ENCODE results near the gene TNS3. TPM values are rescaled to one million over a fixed set of nuclear protein-coding genes. Genes with fewer than 3 reads are reported as not detected.

The TNS3 gene
- total RNA-seq, 1 donor from 2014 or later = 168 TPM

- no peak for DNase-seq
- Histone ChIP-seq H3K4me1 (peaks cover 25% of the 10 kb centered on the region), H3K4me3 (no peak overlapping the region), H3K27ac (no peak overlapping the region), H3K36me3 (no peaks in the 10 kb centered on the region), H3K27me3 (no peaks in the 10 kb centered on the region), H3K9me3 (no peaks in the 10 kb centered on the region)
- TF ChIP-seq CTCF (IDR thresholded peaks at IDR 0.05) = no peak
- ATAC-seq = no peak
- intact Hi-C loops (cut with DNase I) = no loop called here
These were observed 117.6 kb downstream of the TNS3 start for GRCh38 chr7:47464266-47464665.

DNA sequence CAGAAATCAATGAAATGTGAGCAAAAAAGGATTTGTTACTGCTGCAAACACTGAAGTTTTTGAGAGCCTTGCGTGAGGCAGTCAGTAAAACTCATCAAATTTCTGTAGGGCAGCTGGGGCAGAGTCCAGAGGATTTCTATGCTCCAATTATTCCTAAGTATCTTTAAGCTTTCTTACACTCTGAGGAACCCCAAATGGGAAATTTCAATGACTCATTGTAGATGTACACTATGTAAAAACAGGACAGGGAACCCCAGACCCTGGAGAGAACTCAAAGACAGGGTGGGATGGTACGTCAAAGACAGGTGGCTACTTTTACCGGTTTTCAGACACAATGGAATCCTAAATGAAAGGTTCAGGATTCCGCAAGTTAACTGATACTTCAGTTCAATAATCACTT lies 120.2 kb downstream of the TNS3 start:
- DNase-seq = no peak
- intact Hi-C loops (cut with DNase I) = no loop called here

GRCh38 chr7:47461161-47461560 lies 120.8 kb downstream of the TNS3 start:
- ATAC-seq = peak; percentile 38
- peak; percentile 66 for DNase-seq
- intact Hi-C loops (cut with DNase I) = no loop called here
- no peaks in the 10 kb centered on the region for H3K9me3 ChIP-seq
- H3K27ac ChIP-seq = no peak overlapping the region
- no peaks in the 10 kb centered on the region for H3K36me3 ChIP-seq
- no peaks in the 10 kb centered on the region for H3K27me3 ChIP-seq
- H3K4me1 ChIP-seq = peaks cover 41% of the 10 kb centered on the region
- TF ChIP-seq CTCF (IDR thresholded peaks at IDR 0.05) = no peak
- H3K4me3 ChIP-seq = no peak overlapping the region

More for the DNA sequence above, 120.2 kb downstream of the TNS3 start:
- no peaks in the 10 kb centered on the region for H3K36me3 ChIP-seq
- H3K4me3 ChIP-seq = no peak overlapping the region
- peaks cover 44% of the 10 kb centered on the region for H3K4me1 ChIP-seq
- no peaks in the 10 kb centered on the region for H3K27me3 ChIP-seq
- TF ChIP-seq CTCF (IDR thresholded peaks at IDR 0.05) = no peak
- H3K27ac ChIP-seq = no peak overlapping the region
- no peak for ATAC-seq
- no peaks in the 10 kb centered on the region for H3K9me3 ChIP-seq

GRCh38 chr7:47460251-47460989 lies 121.5 kb downstream of the TNS3 start:
- H3K9me3 ChIP-seq = no peaks in the 10 kb centered on the region
- TF ChIP-seq CTCF (IDR thresholded peaks at IDR 0.05) = no peak
- peaks cover 37% of the 10 kb centered on the region for H3K4me1 ChIP-seq
- intact Hi-C loops (cut with DNase I) = no loop called here
- H3K36me3 ChIP-seq = no peaks in the 10 kb centered on the region
- no peak overlapping the region for H3K4me3 ChIP-seq
- ATAC-seq = no peak
- no peak overlapping the region for H3K27ac ChIP-seq
- DNase-seq = peak; percentile 52
- no peaks in the 10 kb centered on the region for H3K27me3 ChIP-seq

- no peak for DNase-seq
- no peaks in the 10 kb centered on the region for H3K27me3 ChIP-seq
- H3K4me3 ChIP-seq = no peak overlapping the region
- ATAC-seq = no peak
- no peaks in the 10 kb centered on the region for H3K36me3 ChIP-seq
- intact Hi-C loops (cut with DNase I) = no loop called here
- H3K27ac ChIP-seq = peak overlapping the region; percentile 63
- H3K4me1 ChIP-seq = peaks cover 52% of the 10 kb centered on the region
- no peak for TF ChIP-seq CTCF (IDR thresholded peaks at IDR 0.05)
- H3K9me3 ChIP-seq = no peaks in the 10 kb centered on the region
These were observed 123.4 kb downstream of the TNS3 start for GRCh38 chr7:47458486-47458885.
